Esophagus squamous epithelium (tissue), 5 donors: ENCODE measurements around the gene THRSP. TPM values are rescaled to one million over a fixed set of nuclear protein-coding genes. Genes with fewer than 3 reads are reported as not detected.

Experiments used
- DNase-seq: peaks from one replicate; lab custom pipeline; 2025; lab: John Stamatoyannopoulos, UW
- H3K27ac ChIP-seq, 4 donors: fragments of 200-600 bp; sonication (generic); one replicate each; pipeline ENCODE4 v1.5.1; 2016 to 2019; ENCODE audit warnings: mild to moderate bottlenecking in 1 of 4
- H3K27me3 ChIP-seq, 4 donors: fragments of 200-600 bp; sonication (generic); 1 replicate in 3 of 4; 2 replicates in 1 of 4; pipeline versions ENCODE4 v1.5.1 to v1.6.0; 2017 to 2021; ENCODE audit warnings: antibody characterized with exemption in 1 of 4
- H3K36me3 ChIP-seq, 3 donors: fragments of 200-600 bp; sonication (generic); one replicate each; pipeline ENCODE4 v1.5.1; 2016 to 2019
- H3K4me1 ChIP-seq, 3 donors: fragments of 200-600 bp; sonication (generic); one replicate each; pipeline ENCODE4 v1.5.1; 2017 to 2019
- H3K4me3 ChIP-seq, 4 donors: fragments of 200-600 bp; sonication (generic); 1 replicate in 3 of 4; 2 replicates in 1 of 4; pipeline ENCODE4 v1.5.1; 2016 to 2019; ENCODE audit warnings: mild to moderate bottlenecking in 2 of 4, moderate library complexity in 1 of 4
- H3K9me3 ChIP-seq, 3 donors: fragments of 200-600 bp; sonication (generic); one replicate each; pipeline ENCODE4 v1.5.1; 2016 to 2019
- POLR2A ChIP-seq, 4 donors: fragments of 450-650 bp; IDR thresholded peaks; one replicate each; pipeline ENCODE4 v1.6.1; 2017; ENCODE audit warnings: antibody characterized with exemption in 4 of 4, mild to moderate bottlenecking in 4 of 4, moderate library complexity in 3 of 4
- WGBS, 2 donors: methylation state at CpG; one replicate each; pipeline ENCODE4 v1.1.5; 2018; 5-methylcytosine and 5-hydroxymethylcytosine counted together
- intact Hi-C: fragments of 100-400 bp; cut with DNase I; formaldehyde crosslinking; loops from one replicate; pipeline ENCODE4 v1.15.0; 2022
- total RNA-seq, 4 donors: library from RNA; depleted of rRNA; stranded (reverse); fragments of >200 nt; gene quantifications; one replicate each; pipeline ENCODE4 v1.1.0, GENCODE V29; 2016
- TF ChIP-seq, protein P1 (sequence below), 6 experiments: fragments of 450-650 bp in 4 of 6; fragments of 200-600 bp in 2 of 6; sonication (generic) in 2 of 6; IDR thresholded peaks; one replicate each; pipeline ENCODE4 v1.5.1; 2016 to 2019; ENCODE audit warnings: antibody characterized with exemption in 6 of 6, mild to moderate bottlenecking in 4 of 6, moderate library complexity in 4 of 6
- donor health status: DM: yes; HTN: yes; CAD: no.

The THRSP gene
- total RNA-seq, 4 donors from 2014 or later = not detected

DNA sequence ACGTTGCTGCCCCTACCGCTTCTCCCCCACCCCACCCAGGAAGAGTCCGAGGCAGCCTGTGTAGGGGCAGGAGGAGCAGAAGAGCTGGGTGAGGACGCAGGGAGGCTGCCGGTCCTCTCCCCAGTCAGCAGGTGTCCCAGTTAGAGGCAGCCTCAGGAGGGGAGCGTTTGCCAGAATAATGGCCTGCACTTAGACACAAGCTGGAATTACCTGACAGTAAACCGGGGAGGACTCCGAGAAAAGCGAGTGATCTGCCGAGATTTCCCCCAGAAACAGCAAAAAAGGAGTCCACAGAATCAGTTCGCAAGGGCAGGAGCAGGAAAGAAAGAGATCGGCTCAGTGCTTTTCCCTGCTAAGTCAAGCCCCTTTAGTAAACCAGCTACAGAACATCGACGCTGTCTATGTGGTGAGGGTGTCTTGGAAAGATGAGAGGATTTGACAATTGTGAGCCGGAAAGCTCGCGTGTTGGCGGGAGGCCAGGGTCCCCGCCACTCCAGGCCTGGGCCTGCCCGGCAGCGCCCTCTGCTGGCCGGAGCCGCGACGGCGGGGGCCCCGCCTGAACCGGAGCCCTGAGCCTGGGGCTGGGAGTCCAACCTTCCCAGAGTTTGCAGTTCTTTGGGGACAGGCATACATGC lies 17.7 kb upstream of the THRSP start:
- H3K27ac ChIP-seq = peak overlapping the region in 3 of 4 donors; percentile 40 to 74 (median 67)
- no peaks in the 10 kb centered on the region for H3K36me3 ChIP-seq
- DNase-seq = no peak
- H3K4me3 ChIP-seq = peak overlapping the region; percentile 9 to 70 (median 44)
- H3K4me1 ChIP-seq = peaks cover 0 to 17% (median 6%) of the 10 kb centered on the region in 3 donors
- TF ChIP-seq, protein P1, sequence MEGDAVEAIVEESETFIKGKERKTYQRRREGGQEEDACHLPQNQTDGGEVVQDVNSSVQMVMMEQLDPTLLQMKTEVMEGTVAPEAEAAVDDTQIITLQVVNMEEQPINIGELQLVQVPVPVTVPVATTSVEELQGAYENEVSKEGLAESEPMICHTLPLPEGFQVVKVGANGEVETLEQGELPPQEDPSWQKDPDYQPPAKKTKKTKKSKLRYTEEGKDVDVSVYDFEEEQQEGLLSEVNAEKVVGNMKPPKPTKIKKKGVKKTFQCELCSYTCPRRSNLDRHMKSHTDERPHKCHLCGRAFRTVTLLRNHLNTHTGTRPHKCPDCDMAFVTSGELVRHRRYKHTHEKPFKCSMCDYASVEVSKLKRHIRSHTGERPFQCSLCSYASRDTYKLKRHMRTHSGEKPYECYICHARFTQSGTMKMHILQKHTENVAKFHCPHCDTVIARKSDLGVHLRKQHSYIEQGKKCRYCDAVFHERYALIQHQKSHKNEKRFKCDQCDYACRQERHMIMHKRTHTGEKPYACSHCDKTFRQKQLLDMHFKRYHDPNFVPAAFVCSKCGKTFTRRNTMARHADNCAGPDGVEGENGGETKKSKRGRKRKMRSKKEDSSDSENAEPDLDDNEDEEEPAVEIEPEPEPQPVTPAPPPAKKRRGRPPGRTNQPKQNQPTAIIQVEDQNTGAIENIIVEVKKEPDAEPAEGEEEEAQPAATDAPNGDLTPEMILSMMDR (IDR thresholded peaks at IDR 0.05) = peak; percentile 92 to 99 (median 96)
- TF ChIP-seq POLR2A (IDR thresholded peaks at IDR 0.05) = no peak
- H3K9me3 ChIP-seq = no peaks in the 10 kb centered on the region
- intact Hi-C loops = no loop called here
- WGBS, 2 donors = 1 to 5% methylated on average over 14 to 15 of the region's 28 CpGs
- H3K27me3 ChIP-seq = no peaks in the 10 kb centered on the region

DNA sequence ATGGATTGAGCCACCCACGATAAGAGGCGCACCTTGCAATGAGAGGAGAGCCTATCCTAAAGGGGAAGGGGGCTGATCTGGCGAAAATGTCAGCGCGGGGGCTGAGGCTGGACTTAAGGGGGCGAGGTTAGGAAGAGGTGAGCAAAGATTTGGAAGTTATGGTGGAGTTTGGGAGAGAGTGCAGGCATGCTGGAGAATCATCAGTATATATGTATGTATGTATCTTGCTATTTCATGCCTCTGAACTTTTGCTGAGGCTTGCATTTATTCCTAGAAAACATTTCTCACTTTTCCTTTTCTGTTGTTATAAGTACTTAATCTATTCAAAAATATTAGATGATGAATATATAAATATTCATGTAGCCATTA lies 17.2 kb upstream of the THRSP start:
- H3K4me3 ChIP-seq = peak overlapping the region in 2 of 4 donors; percentile 45 to 70
- peak overlapping the region in 1 of 4 donors; percentile 74 for H3K27ac ChIP-seq
- H3K36me3 ChIP-seq = no peaks in the 10 kb centered on the region
- 22 to 53% methylated on average over 4 to 6 of the region's 6 CpGs for WGBS, 2 donors
- H3K9me3 ChIP-seq = no peaks in the 10 kb centered on the region
- no peaks in the 10 kb centered on the region for H3K27me3 ChIP-seq
- peaks cover 0 to 14% (median 6%) of the 10 kb centered on the region in 3 donors for H3K4me1 ChIP-seq
- intact Hi-C loops = no loop called here
- no peak for DNase-seq
- TF ChIP-seq, protein P1 (IDR thresholded peaks at IDR 0.05) = no peak
- TF ChIP-seq POLR2A (IDR thresholded peaks at IDR 0.05) = no peak

DNA sequence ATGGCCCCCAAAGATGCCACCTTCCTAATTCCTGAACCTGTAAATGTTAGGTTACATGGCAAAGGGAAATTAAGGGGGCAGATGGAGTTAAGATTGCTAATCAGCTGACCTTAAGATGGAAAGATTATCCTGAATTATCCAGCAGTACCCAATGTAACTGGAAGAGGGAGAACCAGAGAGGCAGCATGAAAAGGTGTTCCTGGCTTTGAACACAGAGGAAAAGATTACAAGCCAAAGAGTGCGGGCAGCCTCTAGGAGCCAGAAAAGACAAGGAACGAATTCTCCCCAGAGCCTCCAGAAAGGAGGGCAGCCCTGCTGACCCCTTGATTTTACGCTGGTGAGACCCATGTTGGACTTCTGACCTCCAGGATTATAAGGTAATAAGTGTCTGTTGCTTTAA lies 15.1 kb upstream of the THRSP start:
- 76 to 86% methylated on average over 3 of the region's 3 CpGs for WGBS, 2 donors
- Histone ChIP-seq H3K4me1 (peaks cover 0 to 14% (median 6%) of the 10 kb centered on the region in 3 donors), H3K36me3 (no peaks in the 10 kb centered on the region), H3K27ac (no peak overlapping the region), H3K4me3 (no peak overlapping the region), H3K9me3 (no peaks in the 10 kb centered on the region), H3K27me3 (no peaks in the 10 kb centered on the region)
- intact Hi-C loops = no loop called here
- TF ChIP-seq, protein P1 (IDR thresholded peaks at IDR 0.05) = no peak
- no peak for TF ChIP-seq POLR2A (IDR thresholded peaks at IDR 0.05)
- no peak for DNase-seq

DNA sequence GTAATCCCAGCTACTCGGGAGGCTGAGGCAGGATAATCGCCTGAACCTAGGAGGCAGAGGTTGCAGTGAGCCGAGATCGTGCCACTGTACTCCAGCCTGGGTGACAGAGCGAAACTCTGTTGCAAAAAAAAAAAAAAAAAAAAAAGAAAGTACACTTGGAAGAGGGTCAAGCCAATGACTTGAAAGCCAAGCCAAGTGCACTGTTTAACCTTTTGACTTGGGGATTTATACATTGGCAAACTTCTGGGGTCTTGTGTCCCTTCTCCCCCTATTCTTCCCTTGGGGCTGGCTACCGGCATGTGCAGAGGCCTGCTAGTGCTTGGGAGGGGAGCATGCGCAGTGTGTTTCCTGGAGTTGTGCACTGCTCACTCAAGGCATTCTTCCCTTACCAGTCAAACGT lies 14.3 kb upstream of the THRSP start:
- H3K27ac ChIP-seq = no peak overlapping the region
- intact Hi-C loops = no loop called here
- DNase-seq = no peak
- H3K9me3 ChIP-seq = no peaks in the 10 kb centered on the region
- H3K4me3 ChIP-seq = no peak overlapping the region
- H3K4me1 ChIP-seq = peaks cover 0 to 14% (median 6%) of the 10 kb centered on the region in 3 donors
- no peaks in the 10 kb centered on the region for H3K36me3 ChIP-seq
- H3K27me3 ChIP-seq = no peaks in the 10 kb centered on the region
- TF ChIP-seq, protein P1 (IDR thresholded peaks at IDR 0.05) = no peak
- no peak for TF ChIP-seq POLR2A (IDR thresholded peaks at IDR 0.05)
- WGBS, 2 donors = 81% methylated on average over 8 of the region's 8 CpGs

DNA sequence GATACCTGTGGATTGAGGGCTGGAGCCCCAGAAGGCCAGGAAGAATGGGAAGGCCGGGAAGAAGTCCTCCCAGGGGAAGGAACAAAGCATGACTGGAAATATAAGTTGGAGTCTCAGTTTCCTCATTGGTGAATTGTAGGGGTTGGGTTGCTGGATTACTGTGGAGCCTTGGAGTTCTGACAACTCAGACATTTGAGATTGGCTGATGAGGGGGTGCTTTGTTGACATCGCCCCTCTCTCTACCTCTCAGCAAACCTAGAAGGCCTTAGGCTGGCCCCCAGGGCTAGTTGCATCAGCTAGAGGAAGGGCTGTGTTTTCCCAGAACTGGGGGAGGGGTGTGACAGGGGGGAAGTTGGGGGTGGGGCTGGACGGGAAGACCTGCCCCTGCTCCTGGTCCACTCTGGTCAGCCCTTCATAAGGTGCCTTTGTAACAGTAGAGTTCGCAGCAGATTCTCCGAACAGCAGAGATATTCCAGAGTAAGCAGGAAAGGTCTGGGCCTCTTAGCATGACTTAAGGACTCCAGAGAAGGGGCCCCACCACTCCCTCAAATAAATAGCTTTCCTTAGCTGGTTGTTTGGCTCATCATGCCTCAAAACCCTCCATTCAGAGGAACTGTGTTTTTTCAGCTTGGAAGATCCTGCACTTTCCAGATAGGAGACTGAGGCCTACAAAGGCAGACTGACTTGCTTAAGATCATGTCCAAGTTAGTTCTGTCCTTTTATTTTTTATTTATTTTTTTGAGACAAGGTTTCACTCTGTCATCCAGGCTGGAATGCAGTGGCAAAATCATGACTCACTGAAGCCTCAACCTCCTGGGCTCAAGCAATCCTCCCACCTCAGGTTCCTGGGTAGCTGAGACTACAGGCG lies 12.5 kb upstream of the THRSP start:
- 89 to 95% methylated on average over 4 to 5 of the region's 6 CpGs for WGBS, 2 donors
- H3K36me3 ChIP-seq = no peaks in the 10 kb centered on the region
- peaks cover 0 to 4% (median 0%) of the 10 kb centered on the region in 3 donors for H3K4me1 ChIP-seq
- no peaks in the 10 kb centered on the region for H3K27me3 ChIP-seq
- H3K4me3 ChIP-seq = no peak overlapping the region
- H3K27ac ChIP-seq = no peak overlapping the region
- TF ChIP-seq POLR2A (IDR thresholded peaks at IDR 0.05) = no peak
- TF ChIP-seq, protein P1 (IDR thresholded peaks at IDR 0.05) = no peak
- no peaks in the 10 kb centered on the region for H3K9me3 ChIP-seq
- DNase-seq = no peak
- intact Hi-C loops = no loop called here
